ENCODE data around the gene OLFML1. TPM values are rescaled to one million over a fixed set of nuclear protein-coding genes. Genes with fewer than 3 reads are reported as not detected.

OLFML1 gene
- total RNA-seq, 3 donors from 2014 or later, result 4.6 to 11.9 (median 4.6) TPM

DNA sequence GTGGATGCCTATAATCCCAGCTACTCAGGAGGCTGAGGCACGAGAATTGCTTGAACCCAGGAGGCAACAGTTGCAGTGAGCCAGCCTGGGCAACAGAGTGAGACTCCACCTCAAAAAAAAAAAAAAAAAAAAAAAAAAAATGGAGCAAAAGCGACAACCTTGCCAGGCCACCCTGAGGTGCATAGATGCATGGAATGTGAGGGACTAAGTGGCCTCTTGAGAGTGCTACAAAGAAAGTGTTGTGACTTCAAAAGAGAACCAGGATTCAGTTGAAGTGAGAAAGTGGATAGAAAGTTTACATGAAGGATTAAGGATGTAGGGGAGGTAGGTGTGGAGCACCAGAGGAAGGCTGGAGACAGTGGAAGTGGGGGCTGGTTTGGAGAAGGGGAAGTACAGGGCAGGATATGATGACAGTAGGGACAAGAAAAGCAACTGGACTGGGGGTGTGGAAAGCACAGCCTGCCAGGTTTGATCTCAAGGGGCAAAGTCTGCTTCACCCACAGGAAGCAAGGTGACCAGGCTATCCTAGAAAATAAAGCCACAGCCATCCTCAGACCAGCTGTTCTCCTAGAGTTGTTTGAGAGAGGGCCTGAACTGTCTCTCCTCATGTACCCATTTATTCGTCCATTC lies 36.0 kb upstream of the OLFML1 start:
- H3K27ac ChIP-seq, result no peak overlapping the region
- H3K27me3 ChIP-seq, result no peaks in the 10 kb centered on the region
- DNase-seq (ENCODE audit: low spot score in 2 of 2), result no peak
- no peak overlapping the region for H3K4me3 ChIP-seq
- TF ChIP-seq POLR2A (IDR thresholded peaks at IDR 0.05) (no peak), CTCF (IDR thresholded peaks at IDR 0.05) (no peak), POLR2AphosphoS5 (IDR thresholded peaks at IDR 0.05) (no peak)
- H3K36me3 ChIP-seq, result no peaks in the 10 kb centered on the region
- intact Hi-C loops (cut with DNase I; ENCODE audit: low total_unique reads), result no loop called here
- no peaks in the 10 kb centered on the region for H3K9me3 ChIP-seq
- no peaks in the 10 kb centered on the region for H3K4me1 ChIP-seq

DNA sequence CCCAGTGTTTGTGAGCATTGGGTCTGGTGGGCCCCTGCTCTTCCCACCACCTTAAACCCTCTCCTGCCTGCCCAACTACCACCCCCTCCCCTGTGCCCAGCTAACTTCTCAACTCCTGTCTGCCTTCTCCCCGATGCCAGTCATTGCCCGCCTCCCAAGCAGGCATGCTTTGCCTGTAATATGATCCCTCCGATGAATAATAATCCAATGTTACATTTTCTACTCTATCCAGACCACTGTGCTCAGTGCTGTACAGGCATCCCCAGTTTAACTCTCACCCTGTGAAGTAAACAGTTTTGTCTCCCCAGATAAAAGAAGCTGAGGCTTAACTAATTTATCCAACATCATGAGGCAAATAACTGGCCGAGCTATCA lies 35.5 kb upstream of the OLFML1 start:
- no peak overlapping the region for H3K27ac ChIP-seq
- intact Hi-C loops (cut with DNase I; ENCODE audit: low total_unique reads), result no loop called here
- H3K4me1 ChIP-seq, result no peaks in the 10 kb centered on the region
- no peaks in the 10 kb centered on the region for H3K36me3 ChIP-seq
- TF ChIP-seq POLR2AphosphoS5 (IDR thresholded peaks at IDR 0.05), result no peak
- TF ChIP-seq CTCF (IDR thresholded peaks at IDR 0.05), result no peak
- TF ChIP-seq POLR2A (IDR thresholded peaks at IDR 0.05), result no peak
- H3K9me3 ChIP-seq, result no peaks in the 10 kb centered on the region
- no peak for DNase-seq (ENCODE audit: low spot score in 2 of 2)
- no peak overlapping the region for H3K4me3 ChIP-seq
- H3K27me3 ChIP-seq, result no peaks in the 10 kb centered on the region

DNA sequence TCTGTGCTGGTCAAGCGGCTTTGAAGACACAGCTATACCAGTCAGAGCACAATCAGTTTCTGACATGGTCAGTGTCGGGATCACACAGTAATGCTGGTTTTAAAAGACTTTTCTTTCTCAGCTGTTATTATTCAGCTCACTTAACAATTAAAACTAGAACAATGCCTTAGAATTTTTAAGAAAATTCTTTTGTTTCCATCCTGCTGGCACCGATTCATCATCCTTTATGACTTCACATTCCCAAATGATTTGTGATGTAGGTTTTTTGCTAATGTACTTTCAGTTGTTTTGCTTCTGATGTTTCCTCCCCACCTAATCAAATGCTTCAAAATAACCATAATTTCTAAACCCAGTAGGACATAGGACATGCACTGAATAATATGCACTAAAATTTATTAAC lies 34.5 kb upstream of the OLFML1 start:
- Histone ChIP-seq H3K27me3 (no peaks in the 10 kb centered on the region), H3K9me3 (no peaks in the 10 kb centered on the region), H3K27ac (no peak overlapping the region), H3K4me1 (no peaks in the 10 kb centered on the region), H3K4me3 (no peak overlapping the region), H3K36me3 (no peaks in the 10 kb centered on the region)
- intact Hi-C loops (cut with DNase I; ENCODE audit: low total_unique reads), result no loop called here
- TF ChIP-seq POLR2A (IDR thresholded peaks at IDR 0.05) (no peak), POLR2AphosphoS5 (IDR thresholded peaks at IDR 0.05) (no peak), CTCF (IDR thresholded peaks at IDR 0.05) (no peak)
- DNase-seq (ENCODE audit: low spot score in 2 of 2), result no peak

- intact Hi-C loops (cut with DNase I; ENCODE audit: low total_unique reads), result no loop called here
- DNase-seq (ENCODE audit: low spot score in 2 of 2), result no peak
- Histone ChIP-seq H3K4me3 (no peak overlapping the region), H3K27ac (no peak overlapping the region), H3K4me1 (no peaks in the 10 kb centered on the region), H3K36me3 (no peaks in the 10 kb centered on the region), H3K27me3 (no peaks in the 10 kb centered on the region), H3K9me3 (no peaks in the 10 kb centered on the region)
- no peak for TF ChIP-seq POLR2AphosphoS5 (IDR thresholded peaks at IDR 0.05)
- TF ChIP-seq POLR2A (IDR thresholded peaks at IDR 0.05), result no peak
- TF ChIP-seq CTCF (IDR thresholded peaks at IDR 0.05), result no peak
Observed at GRCh38 chr11:7451520-7451919, 33.8 kb upstream of the OLFML1 start.

GRCh38 chr11:7451952-7452494 lies 33.3 kb upstream of the OLFML1 start:
- Histone ChIP-seq H3K36me3 (no peaks in the 10 kb centered on the region), H3K9me3 (no peaks in the 10 kb centered on the region), H3K27me3 (no peaks in the 10 kb centered on the region), H3K27ac (no peak overlapping the region), H3K4me1 (no peaks in the 10 kb centered on the region), H3K4me3 (no peak overlapping the region)
- TF ChIP-seq POLR2A (IDR thresholded peaks at IDR 0.05), result no peak
- TF ChIP-seq POLR2AphosphoS5 (IDR thresholded peaks at IDR 0.05), result no peak
- TF ChIP-seq CTCF (IDR thresholded peaks at IDR 0.05), result no peak
- DNase-seq (ENCODE audit: low spot score in 2 of 2), result no peak
- intact Hi-C loops (cut with DNase I; ENCODE audit: low total_unique reads), result no loop called here

Data from breast epithelium (tissue), 4 donors.